GM18951 (cell line): ENCODE results near the gene ZNF474.
"Not testable (repeated sequence)": the region's sequence is repeated elsewhere in the genome, so short reads cannot be mapped to it uniquely, and the experiment has no call there.

ENCODE experiments used
- POLR2A ChIP-seq: IDR thresholded peaks from 4 replicates; pipeline ENCODE4 v1.6.1; 2011; ENCODE audit warnings: mild to moderate bottlenecking; ENCODE audit not compliant: insufficient read length, insufficient read depth; ENCODE audit errors: extremely low read depth
- in situ Hi-C: fragments of 300-500 bp; cut with MboI; formaldehyde crosslinking; loops from one replicate; pipeline ENCODE4 v1.12.0; 2022; ENCODE audit warnings: low sequenced_read_pairs, mixed read lengths, inconsistent platforms; ENCODE audit not compliant: unreplicated experiment

The ZNF474 gene

DNA sequence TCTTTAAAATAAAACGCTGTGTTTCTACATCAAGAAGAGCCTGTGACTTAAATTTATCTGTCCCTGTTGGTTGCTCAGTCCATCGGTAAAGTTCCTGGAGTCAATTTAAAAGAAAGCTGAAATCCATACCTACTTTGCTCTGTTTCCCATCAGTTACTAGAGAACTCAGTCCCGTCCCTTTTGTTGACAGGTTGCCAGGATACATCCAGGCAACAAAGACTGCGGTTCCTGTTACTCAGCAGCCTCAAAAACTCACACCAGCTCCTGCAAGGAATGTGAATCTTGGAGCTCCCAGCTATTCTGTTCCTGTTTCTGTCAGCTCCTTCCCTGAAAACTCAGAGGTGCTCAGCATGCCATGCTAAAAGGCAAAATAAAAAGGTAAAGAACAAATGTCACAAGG lies at the start of gene ZNF474:
Gene ZNF474, plus strand, starts transcription at position 241 of the 400 bp plus-strand sequence. CDS start 22,445 bp downstream, outside the sequence.
- in situ Hi-C loops, result no loop called here
- no peak for TF ChIP-seq POLR2A

DNA sequence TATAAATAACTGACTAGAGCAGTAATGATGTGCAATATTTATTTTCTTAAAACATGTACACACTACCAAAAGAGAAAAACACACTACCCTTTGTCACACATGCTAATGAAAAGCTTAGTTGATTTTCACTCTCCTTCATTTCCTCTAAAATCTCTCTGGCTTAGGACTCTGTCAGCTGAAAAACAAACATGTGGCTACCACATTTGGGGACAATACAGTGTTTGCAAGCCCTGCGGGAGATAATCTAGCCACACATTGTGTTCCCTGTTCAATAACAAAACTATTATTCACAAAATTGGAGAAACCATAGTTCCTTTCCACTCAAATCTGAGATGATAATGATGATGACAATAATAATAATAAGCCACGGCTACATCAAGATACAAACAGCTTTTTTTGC lies 47.8 kb upstream of the ZNF474 start:
- TF ChIP-seq POLR2A, result no peak
- in situ Hi-C loops, result no loop called here

DNA sequence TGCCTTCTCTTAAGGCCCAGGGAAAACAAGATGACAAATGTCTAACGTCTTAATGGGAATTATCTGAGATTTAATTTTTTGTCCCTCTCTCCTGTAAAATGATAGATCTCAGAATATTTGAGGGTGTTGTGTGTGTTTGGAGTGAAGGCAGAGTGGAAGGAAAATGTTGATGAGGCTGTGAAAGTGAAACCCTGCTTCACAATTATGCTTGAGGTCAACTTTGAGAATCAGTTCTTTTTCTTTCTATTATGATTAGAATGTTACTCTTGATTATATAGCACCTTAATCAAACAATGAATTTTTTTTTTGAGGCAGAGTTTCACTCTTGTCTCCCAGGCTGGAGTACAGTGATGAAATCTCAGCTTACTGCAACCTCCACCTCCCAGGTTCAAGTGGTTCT lies 45.8 kb upstream of the ZNF474 start:
- no peak for TF ChIP-seq POLR2A
- in situ Hi-C loops, result no loop called here

DNA sequence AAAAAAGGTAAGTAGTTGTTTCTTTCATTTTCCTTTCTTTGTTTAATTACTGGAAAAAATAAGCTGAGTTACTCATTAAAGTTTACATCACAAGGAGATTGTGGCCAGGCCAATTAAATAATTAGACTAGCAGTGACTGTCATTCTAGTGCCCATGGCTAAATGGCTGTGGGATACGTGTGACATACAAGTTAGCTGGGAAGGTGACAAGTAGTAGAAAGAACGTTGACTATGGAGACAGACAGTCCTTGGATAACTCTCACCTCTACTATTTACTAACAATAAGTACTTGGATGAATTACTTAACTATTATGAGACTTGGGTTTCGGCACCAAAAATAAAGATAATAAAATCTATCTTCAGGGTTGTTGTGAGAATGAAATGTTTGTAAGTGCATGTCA lies 44.3 kb upstream of the ZNF474 start:
- in situ Hi-C loops, result no loop called here
- no peak for TF ChIP-seq POLR2A

DNA sequence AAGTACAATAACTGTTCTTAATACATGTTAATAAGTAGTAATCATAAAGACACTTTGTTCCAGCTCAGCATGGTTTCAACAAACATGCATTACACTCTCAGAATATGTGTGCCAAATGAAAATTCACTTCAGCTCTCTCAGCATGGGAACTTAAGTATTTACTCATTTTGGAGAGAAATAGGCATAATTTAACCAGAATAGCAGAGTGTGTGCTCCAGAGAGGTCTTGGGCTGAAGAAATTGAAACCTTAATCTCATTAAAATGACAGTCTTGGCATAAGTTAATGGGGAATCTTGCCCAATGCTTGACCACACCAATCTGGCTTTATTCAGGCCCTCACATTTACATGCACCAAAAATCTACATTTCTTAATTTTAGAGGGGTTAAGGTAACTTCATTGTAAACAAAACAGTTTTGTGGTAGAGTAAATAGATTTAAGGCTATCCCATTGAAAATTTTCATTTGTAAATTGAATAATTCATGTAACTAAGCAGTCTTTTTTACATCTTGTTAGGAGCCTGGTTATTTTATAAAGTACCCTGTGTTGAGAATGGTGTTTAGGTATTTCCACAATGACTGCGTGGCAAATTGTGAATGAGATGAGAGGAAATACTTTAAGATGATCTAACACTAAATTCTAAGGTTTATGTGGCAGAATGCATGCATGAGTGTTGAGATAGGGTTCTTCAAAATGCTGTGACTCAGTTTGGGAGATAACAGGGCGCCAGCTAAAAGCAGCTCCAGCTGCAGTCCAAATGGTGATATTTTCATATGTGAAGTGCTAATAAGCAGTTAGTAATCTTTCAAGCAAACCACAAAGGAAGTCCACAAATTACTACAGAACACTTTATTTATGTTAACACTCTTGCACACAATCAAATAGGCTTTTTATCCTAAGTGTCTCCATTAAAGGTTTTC lies 40.0 kb upstream of the ZNF474 start:
- in situ Hi-C loops, result no loop called here
- TF ChIP-seq POLR2A, result no peak

DNA sequence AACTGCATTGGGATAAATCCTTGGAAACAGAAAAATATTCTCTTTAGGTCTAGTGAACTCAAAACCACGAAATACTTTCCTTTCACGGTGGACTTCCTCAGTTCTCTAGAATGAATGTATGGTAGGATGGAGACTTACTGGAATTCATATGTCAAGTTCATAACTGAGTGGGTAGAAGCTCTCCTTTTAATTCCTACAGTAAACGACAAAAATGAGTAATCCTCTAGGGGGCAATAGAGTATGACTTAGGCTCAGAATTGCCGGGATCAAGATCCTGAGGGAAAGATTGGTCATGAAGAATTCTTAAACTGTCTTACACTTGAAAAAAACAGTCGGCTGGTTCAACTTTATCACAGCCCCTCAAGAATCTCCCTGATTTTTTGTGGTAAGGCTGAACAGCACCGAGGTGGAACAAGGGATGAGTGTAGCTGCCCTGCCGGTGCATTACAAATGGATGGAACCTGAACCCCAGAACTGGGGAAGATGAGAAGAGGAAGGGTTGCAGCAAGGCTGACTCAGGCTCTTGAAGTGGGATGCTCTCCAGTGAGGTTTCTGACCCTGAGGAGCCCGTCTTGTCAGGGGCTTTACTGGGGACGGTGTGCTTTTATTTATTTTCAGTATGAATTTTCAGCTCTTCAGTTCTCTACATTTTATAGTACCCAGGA lies 37.3 kb upstream of the ZNF474 start:
- no peak for TF ChIP-seq POLR2A
- in situ Hi-C loops, result no loop called here

DNA sequence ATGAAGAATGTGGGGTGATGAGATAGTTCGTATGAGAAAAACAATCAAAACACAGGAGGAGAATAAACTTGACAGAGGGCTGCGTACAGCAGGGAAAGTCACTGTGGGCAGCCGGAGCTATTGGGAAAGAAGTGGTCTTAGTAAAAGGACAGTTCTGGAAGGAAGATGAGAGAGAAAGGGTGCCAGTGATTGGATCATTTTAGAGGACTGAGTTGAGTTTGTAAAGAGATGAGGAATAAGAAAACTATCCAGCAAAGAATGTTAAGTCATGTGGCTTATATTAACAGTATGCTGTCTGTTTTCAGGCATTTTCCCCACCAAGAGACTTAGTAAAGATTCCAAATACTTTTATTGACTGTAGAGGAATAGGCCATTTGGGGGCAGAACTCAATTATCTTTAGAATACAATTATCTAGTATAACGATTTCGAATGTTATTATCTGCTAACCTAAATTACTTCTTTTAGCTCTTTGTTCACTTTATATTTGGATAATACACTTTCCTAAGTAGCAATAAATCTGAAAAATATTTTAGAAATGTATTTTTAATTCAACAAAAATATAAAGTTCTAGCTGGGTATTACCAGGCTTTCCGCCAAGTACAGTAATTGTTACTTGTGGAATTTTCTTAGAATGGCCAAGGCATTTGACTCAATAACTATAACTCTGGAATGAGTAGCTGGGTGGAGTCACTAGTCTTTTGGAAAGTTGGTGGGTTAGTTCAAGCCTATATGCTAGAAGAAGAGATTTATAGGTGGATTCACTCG lies 35.7 kb upstream of the ZNF474 start:
- in situ Hi-C loops, result no loop called here
- no peak for TF ChIP-seq POLR2A

DNA sequence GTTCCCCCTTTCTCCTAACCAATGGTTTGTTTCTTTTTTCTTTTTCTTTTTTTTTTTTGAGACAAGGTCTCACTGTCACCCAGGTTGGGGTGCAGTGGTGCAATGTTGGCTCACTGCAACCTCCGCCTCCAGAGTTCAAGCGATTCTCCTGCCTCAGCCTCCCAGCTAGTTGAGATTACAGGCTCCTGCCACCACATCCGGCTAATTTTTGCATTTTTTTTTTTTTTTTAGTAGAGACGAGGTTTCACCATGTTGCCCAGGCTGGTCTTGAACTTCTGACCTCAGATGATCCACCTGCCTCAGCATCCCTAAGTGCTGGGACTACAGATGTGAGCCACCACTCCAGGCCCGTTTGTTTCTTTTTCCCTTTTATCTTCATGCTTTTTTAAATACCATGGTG lies 35.1 kb upstream of the ZNF474 start:
- in situ Hi-C loops, result not testable (repeated sequence)

DNA sequence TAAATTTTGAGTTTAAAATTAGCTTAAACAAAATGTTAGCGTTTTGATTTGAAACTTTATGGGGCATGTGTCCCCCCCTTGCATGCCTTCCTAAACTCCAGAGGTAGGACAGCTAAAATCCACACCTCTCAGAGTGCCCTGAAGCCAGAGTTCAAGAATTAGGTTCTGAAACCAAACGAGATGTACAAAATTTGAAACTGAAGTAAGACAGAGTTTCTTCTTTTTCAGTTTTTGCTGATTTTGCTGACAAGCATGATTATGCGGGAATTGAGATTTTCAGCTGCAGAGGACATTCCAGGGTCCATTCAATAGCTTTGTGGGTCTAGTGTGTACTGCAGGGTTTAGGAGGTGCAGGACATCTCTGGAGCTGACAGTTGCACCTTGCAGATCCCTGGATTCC lies 34.2 kb upstream of the ZNF474 start:
- in situ Hi-C loops, result no loop called here
- no peak for TF ChIP-seq POLR2A

DNA sequence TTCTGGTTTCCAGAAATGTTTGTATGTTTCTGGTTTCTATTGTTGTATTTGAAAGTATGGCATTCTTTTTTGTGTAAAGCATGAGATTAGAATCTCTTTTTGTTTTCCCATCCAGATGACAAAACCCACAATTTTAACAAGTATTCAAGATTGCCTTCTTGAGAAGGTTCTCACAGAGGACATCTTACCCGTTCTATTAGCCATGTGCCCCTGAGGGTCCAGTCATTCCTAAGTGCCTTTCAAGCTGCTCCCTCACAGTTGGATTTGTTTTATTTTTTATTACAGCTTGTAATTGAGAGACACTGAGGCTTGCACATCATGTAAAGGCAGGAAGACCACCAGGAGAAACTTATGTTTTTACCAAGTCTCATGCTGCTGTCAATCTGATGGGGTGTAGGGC lies 32.0 kb upstream of the ZNF474 start:
- in situ Hi-C loops, result no loop called here
- TF ChIP-seq POLR2A, result no peak

DNA sequence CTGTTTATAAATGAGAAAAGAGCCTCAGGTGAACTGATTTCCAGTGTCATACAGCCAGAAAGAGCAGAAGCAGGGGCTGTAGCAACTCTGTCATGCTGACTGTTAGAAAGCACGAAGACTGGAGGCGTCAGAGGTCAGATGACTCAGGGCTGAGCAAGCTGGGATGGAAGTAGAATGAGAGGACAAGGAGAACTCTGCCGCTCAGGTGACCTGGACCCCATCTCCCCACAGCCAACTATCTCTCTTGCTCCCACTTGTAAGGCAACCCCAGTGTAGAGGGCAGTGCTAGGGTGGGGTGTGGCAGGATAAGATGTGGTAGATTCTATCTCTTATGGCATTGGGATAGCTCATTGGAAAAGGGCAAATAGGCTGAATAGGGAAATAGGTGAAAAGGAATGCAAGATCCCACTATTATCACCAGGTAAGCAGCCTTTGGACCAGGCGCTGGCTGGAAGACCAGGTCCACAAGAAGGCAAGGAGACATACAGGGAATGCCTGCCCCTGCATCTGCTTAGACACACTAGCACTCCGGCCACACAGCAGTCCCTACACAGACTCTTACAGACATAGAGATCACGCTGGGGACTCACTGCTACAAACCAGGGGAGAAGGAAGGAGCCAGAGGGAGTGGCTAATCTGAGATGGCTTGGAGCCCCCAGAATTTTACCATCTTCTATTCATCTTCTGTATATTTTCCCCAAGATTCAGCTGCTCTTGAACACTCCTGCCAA lies 30.1 kb upstream of the ZNF474 start:
- in situ Hi-C loops, result no loop called here
- no peak for TF ChIP-seq POLR2A

DNA sequence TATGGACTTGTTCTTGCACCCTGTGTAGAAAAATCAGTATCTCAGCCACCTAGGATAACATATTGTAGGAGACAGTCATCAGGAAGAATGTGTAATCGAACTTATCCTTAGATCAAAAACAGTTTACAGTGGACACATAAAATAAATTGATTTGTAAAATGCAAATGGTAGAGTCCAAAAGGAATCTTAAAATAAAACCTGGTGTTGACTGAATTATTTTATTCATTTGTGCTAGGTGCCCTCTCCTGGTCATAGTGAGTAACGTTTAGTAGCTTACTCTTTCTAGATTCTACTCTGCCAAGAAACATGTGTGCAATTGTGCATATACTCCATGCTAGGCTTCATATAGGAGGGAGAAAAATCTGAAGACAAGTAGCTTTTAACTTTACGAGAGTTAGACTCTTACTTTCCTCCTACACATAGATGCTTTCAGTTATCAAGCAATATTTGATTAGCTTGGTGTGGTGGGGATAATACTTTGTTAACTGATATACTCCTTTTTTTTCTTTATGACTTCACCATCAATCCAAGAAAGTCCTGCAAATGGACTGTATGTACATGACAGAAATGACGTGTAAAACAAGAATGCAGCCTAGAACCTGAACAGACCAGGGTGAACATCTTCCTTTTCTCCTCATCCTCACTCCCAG lies 27.6 kb upstream of the ZNF474 start:
- TF ChIP-seq POLR2A, result no peak
- in situ Hi-C loops, result no loop called here
